ENCODE data around the gene MAP3K20.
"Not testable (repeated sequence)": the region's sequence is repeated elsewhere in the genome, so short reads cannot be mapped to it uniquely, and the experiment has no call there.

MAP3K20 gene

DNA sequence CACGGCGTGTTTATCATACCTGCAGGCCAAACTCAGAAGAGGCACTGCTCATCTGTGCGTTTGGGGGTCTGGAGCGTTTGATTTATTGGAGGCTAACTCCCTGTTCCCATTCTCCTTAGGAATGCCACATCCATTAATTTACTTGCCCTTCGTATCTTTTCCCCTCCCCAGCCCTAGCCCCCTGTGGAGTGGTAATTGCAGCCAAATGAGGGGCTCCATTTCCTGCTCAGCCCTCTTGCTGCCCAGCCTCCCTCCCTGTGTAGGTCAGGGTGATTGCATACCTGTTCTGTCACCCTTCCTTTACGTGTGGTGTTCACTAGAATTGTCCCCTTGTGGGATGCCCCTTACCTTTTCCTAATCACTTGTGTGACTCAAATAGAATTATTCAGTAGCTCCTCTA is 120.4 kb downstream of the MAP3K20 start:
- Histone ChIP-seq H3K36me3 (ENCODE audit: control insufficient read depth in 2 of 2, insufficient read depth in 2 of 2, low read length in 2 of 2) (no peaks in the 10 kb centered on the region), H3K4me3 (ENCODE audit: low read length in 2 of 2) (no peak overlapping the region), H3K9me3 (ENCODE audit: control insufficient read depth in 2 of 2, low read length in 2 of 2) (no peaks in the 10 kb centered on the region), H3K9ac (ENCODE audit: low read depth in 1 of 2, low read length in 2 of 2) (no peak overlapping the region), H3K27ac (ENCODE audit: low read depth in 2 of 2, low read length in 2 of 2) (no peak overlapping the region), H3K4me1 (ENCODE audit: control insufficient read depth in 2 of 2, insufficient read depth in 2 of 2, low read length in 2 of 2) (no peaks in the 10 kb centered on the region), H3K27me3 (ENCODE audit: control insufficient read depth in 2 of 2, insufficient read depth in 2 of 2, low read length in 2 of 2) (no peaks in the 10 kb centered on the region)

- H3K9ac ChIP-seq (ENCODE audit: low read depth in 1 of 2, low read length in 2 of 2), result no peak overlapping the region
- no peaks in the 10 kb centered on the region for H3K9me3 ChIP-seq (ENCODE audit: control insufficient read depth in 2 of 2, low read length in 2 of 2)
- no peak overlapping the region for H3K4me3 ChIP-seq (ENCODE audit: low read length in 2 of 2)
- H3K4me1 ChIP-seq (ENCODE audit: control insufficient read depth in 2 of 2, insufficient read depth in 2 of 2, low read length in 2 of 2), result no peaks in the 10 kb centered on the region
- no peaks in the 10 kb centered on the region for H3K27me3 ChIP-seq (ENCODE audit: control insufficient read depth in 2 of 2, insufficient read depth in 2 of 2, low read length in 2 of 2)
- H3K36me3 ChIP-seq (ENCODE audit: control insufficient read depth in 2 of 2, insufficient read depth in 2 of 2, low read length in 2 of 2), result no peaks in the 10 kb centered on the region
- no peak overlapping the region for H3K27ac ChIP-seq (ENCODE audit: low read depth in 2 of 2, low read length in 2 of 2)
These were observed 121.0 kb downstream of the MAP3K20 start for GRCh38 chr2:173196638-173197037.

DNA sequence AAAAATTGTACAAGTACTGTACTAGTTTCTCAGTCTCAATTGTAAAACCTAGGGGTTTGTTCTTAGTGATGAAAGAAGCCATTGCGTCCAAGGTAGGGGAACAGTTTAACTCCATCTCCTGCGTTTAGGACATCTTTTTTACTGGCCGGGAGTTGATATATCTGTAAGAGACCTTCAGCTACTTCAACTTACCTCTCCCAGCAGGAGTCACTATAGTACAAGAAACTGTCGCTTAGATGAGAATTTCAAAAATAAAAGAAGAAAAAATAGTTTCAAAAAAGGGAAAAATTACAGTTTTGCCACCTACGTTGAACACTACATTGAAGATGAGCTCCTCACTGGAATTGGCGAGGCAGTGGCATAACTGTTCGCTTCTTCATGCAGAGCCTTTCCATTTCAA is 122.7 kb downstream of the MAP3K20 start:
- Histone ChIP-seq H3K4me3 (ENCODE audit: low read length in 2 of 2) (no peak overlapping the region), H3K27me3 (ENCODE audit: control insufficient read depth in 2 of 2, insufficient read depth in 2 of 2, low read length in 2 of 2) (no peaks in the 10 kb centered on the region), H3K9ac (ENCODE audit: low read depth in 1 of 2, low read length in 2 of 2) (no peak overlapping the region), H3K27ac (ENCODE audit: low read depth in 2 of 2, low read length in 2 of 2) (no peak overlapping the region), H3K36me3 (ENCODE audit: control insufficient read depth in 2 of 2, insufficient read depth in 2 of 2, low read length in 2 of 2) (no peaks in the 10 kb centered on the region), H3K4me1 (ENCODE audit: control insufficient read depth in 2 of 2, insufficient read depth in 2 of 2, low read length in 2 of 2) (no peaks in the 10 kb centered on the region), H3K9me3 (ENCODE audit: control insufficient read depth in 2 of 2, low read length in 2 of 2) (no peaks in the 10 kb centered on the region)

GRCh38 chr2:173199294-173199693 is 123.6 kb downstream of the MAP3K20 start:
- no peak overlapping the region for H3K4me3 ChIP-seq (ENCODE audit: low read length in 2 of 2)
- H3K27me3 ChIP-seq (ENCODE audit: control insufficient read depth in 2 of 2, insufficient read depth in 2 of 2, low read length in 2 of 2), result no peaks in the 10 kb centered on the region
- H3K9ac ChIP-seq (ENCODE audit: low read depth in 1 of 2, low read length in 2 of 2), result no peak overlapping the region
- H3K4me1 ChIP-seq (ENCODE audit: control insufficient read depth in 2 of 2, insufficient read depth in 2 of 2, low read length in 2 of 2), result no peaks in the 10 kb centered on the region
- no peaks in the 10 kb centered on the region for H3K36me3 ChIP-seq (ENCODE audit: control insufficient read depth in 2 of 2, insufficient read depth in 2 of 2, low read length in 2 of 2)
- no peaks in the 10 kb centered on the region for H3K9me3 ChIP-seq (ENCODE audit: control insufficient read depth in 2 of 2, low read length in 2 of 2)
- no peak overlapping the region for H3K27ac ChIP-seq (ENCODE audit: low read depth in 2 of 2, low read length in 2 of 2)

GRCh38 chr2:173202570-173202969 is 126.9 kb downstream of the MAP3K20 start:
- H3K4me3 ChIP-seq (ENCODE audit: low read length in 2 of 2), result no peak overlapping the region
- no peaks in the 10 kb centered on the region for H3K36me3 ChIP-seq (ENCODE audit: control insufficient read depth in 2 of 2, insufficient read depth in 2 of 2, low read length in 2 of 2)
- no peaks in the 10 kb centered on the region for H3K27me3 ChIP-seq (ENCODE audit: control insufficient read depth in 2 of 2, insufficient read depth in 2 of 2, low read length in 2 of 2)
- H3K27ac ChIP-seq (ENCODE audit: low read depth in 2 of 2, low read length in 2 of 2), result no peak overlapping the region
- no peaks in the 10 kb centered on the region for H3K4me1 ChIP-seq (ENCODE audit: control insufficient read depth in 2 of 2, insufficient read depth in 2 of 2, low read length in 2 of 2)
- H3K9ac ChIP-seq (ENCODE audit: low read depth in 1 of 2, low read length in 2 of 2), result no peak overlapping the region
- no peaks in the 10 kb centered on the region for H3K9me3 ChIP-seq (ENCODE audit: control insufficient read depth in 2 of 2, low read length in 2 of 2)

DNA sequence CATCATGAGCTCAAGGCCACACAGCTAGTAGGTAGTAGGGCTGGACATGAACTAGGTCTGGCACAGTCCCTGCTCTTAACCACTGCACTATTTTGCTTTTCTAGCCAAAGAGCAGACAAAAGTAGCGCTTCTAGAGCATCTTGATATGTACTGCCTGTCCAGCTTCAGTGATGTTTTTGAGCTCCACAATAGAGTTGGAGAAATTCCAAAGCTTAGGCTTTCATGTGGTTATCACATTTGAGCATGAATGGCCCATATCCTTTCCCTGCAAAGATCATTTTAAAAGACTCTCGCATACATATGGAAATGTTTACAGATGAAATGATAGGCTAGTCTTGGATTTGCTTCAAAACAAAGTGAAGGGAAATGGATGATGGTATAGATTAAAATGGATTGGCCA is 128.7 kb downstream of the MAP3K20 start:
- no peaks in the 10 kb centered on the region for H3K27me3 ChIP-seq (ENCODE audit: control insufficient read depth in 2 of 2, insufficient read depth in 2 of 2, low read length in 2 of 2)
- no peak overlapping the region for H3K27ac ChIP-seq (ENCODE audit: low read depth in 2 of 2, low read length in 2 of 2)
- no peaks in the 10 kb centered on the region for H3K36me3 ChIP-seq (ENCODE audit: control insufficient read depth in 2 of 2, insufficient read depth in 2 of 2, low read length in 2 of 2)
- no peaks in the 10 kb centered on the region for H3K4me1 ChIP-seq (ENCODE audit: control insufficient read depth in 2 of 2, insufficient read depth in 2 of 2, low read length in 2 of 2)
- H3K9me3 ChIP-seq (ENCODE audit: control insufficient read depth in 2 of 2, low read length in 2 of 2), result no peaks in the 10 kb centered on the region
- H3K9ac ChIP-seq (ENCODE audit: low read depth in 1 of 2, low read length in 2 of 2), result no peak overlapping the region
- H3K4me3 ChIP-seq (ENCODE audit: low read length in 2 of 2), result no peak overlapping the region

DNA sequence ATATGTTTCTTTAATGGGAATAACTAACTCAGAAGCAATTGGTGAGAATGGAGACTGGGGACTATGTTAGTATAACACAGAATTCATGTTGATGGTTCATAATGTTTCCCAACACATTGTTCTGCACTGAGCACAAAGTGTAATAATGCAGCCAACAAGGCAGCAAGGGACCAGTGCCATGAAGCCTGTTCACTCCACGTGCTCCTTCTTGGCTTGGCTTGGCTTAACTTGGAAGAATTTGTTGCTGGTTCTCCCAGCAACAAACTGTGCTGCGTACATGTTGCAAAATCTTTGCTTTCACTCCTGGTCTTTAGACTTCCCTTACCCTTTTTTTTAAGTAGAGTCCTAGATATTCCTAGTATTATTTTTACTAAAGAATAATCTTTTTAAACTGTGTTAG is 129.7 kb downstream of the MAP3K20 start:
- Histone ChIP-seq H3K4me3 (ENCODE audit: low read length in 2 of 2) (no peak overlapping the region), H3K9ac (ENCODE audit: low read depth in 1 of 2, low read length in 2 of 2) (no peak overlapping the region), H3K9me3 (ENCODE audit: control insufficient read depth in 2 of 2, low read length in 2 of 2) (no peaks in the 10 kb centered on the region), H3K36me3 (ENCODE audit: control insufficient read depth in 2 of 2, insufficient read depth in 2 of 2, low read length in 2 of 2) (no peaks in the 10 kb centered on the region), H3K27me3 (ENCODE audit: control insufficient read depth in 2 of 2, insufficient read depth in 2 of 2, low read length in 2 of 2) (no peaks in the 10 kb centered on the region), H3K27ac (ENCODE audit: low read depth in 2 of 2, low read length in 2 of 2) (no peak overlapping the region), H3K4me1 (ENCODE audit: control insufficient read depth in 2 of 2, insufficient read depth in 2 of 2, low read length in 2 of 2) (no peaks in the 10 kb centered on the region)

DNA sequence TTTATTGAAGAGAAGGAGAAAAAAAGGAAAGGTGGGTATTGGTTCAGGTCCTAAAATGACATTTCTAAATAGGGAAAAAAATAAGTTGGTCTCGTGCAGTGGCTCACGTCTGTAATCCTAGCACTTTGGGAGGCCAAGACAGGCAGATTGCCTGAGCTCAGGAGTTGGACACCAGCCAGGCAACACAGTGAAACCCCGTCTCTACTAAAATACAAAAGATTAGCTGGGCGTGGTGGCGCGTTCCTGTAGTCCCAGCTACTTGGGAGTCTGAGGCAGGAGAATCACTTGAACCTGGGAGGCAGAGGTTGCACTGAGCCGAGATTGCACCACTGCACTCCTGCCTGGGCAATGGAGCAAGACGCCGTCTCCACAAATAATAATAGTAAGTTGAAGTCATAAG is 131.5 kb downstream of the MAP3K20 start:
- not testable (repeated sequence) for H3K27me3 ChIP-seq (ENCODE audit: control insufficient read depth in 2 of 2, insufficient read depth in 2 of 2, low read length in 2 of 2); H3K36me3 ChIP-seq (ENCODE audit: control insufficient read depth in 2 of 2, insufficient read depth in 2 of 2, low read length in 2 of 2); H3K4me1 ChIP-seq (ENCODE audit: control insufficient read depth in 2 of 2, insufficient read depth in 2 of 2, low read length in 2 of 2); H3K9ac ChIP-seq (ENCODE audit: low read depth in 1 of 2, low read length in 2 of 2); H3K27ac ChIP-seq (ENCODE audit: low read depth in 2 of 2, low read length in 2 of 2); H3K4me3 ChIP-seq (ENCODE audit: low read length in 2 of 2); H3K9me3 ChIP-seq (ENCODE audit: control insufficient read depth in 2 of 2, low read length in 2 of 2)

DNA sequence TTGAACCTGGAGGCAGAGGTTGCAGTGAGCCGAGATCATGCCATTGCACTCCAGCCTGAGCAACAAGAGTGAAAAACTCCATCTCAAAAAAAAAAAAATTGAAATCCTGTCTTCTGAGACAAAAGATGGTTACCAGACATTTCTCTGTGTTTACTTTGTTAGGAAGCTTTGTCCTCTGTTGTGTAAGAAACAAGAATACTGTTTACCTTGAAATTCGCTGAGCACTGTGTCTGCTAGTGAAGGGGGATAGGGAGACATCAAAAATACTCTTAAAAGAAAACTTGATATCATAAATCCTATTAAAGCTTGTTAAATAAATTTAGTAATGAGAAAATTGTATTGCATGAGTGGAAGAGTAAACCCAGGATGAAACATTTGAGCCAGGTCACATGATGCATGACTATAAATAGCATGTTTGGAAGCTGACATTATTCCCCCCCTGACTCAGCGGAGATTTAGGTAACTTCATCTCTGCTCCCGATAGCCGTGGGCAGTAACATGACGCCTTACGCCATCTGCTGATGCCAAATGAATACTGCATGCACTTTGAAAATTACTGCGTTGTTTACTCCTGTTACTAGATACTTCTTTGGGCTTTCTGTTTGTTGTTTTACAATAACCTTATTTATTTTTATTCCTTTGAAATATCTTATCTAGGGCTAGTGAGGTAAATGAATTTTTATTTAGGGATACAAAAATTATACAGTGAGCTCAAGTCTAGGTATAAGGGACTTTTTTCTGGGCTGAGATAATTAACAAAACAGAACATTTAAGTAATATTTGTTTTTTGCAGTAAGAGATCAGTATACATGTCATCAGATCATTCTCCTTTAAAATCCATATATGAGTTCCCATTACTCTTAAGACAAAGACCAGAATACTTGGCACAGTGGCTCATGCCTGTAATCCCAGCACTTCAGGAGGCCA is 134.9 kb downstream of the MAP3K20 start:
- no peaks in the 10 kb centered on the region for H3K9me3 ChIP-seq (ENCODE audit: control insufficient read depth in 2 of 2, low read length in 2 of 2)
- H3K4me1 ChIP-seq (ENCODE audit: control insufficient read depth in 2 of 2, insufficient read depth in 2 of 2, low read length in 2 of 2), result no peaks in the 10 kb centered on the region
- H3K9ac ChIP-seq (ENCODE audit: low read depth in 1 of 2, low read length in 2 of 2), result no peak overlapping the region
- H3K27ac ChIP-seq (ENCODE audit: low read depth in 2 of 2, low read length in 2 of 2), result no peak overlapping the region
- no peaks in the 10 kb centered on the region for H3K36me3 ChIP-seq (ENCODE audit: control insufficient read depth in 2 of 2, insufficient read depth in 2 of 2, low read length in 2 of 2)
- H3K4me3 ChIP-seq (ENCODE audit: low read length in 2 of 2), result no peak overlapping the region
- no peaks in the 10 kb centered on the region for H3K27me3 ChIP-seq (ENCODE audit: control insufficient read depth in 2 of 2, insufficient read depth in 2 of 2, low read length in 2 of 2)

DNA sequence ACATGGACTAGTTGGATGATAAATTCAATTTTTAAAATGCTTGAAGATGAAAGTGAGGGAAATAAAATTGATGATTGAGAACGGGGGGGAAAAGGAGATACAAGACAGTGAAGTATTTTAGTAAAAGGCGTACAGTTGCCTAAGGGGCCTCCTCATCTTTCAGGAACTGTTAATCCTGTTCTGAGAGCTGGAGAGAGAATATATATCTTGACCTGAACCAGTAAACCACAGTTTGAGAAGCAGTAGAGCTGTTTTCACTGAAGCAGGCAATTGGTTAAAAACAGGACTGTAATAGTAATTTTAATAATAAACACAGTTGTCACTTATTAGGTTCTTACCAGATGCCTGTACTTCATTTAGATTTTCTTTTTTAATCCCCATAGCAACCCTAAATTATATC is 137.5 kb downstream of the MAP3K20 start:
- Histone ChIP-seq H3K9ac (ENCODE audit: low read depth in 1 of 2, low read length in 2 of 2) (no peak overlapping the region), H3K27me3 (ENCODE audit: control insufficient read depth in 2 of 2, insufficient read depth in 2 of 2, low read length in 2 of 2) (no peaks in the 10 kb centered on the region), H3K4me1 (ENCODE audit: control insufficient read depth in 2 of 2, insufficient read depth in 2 of 2, low read length in 2 of 2) (no peaks in the 10 kb centered on the region), H3K27ac (ENCODE audit: low read depth in 2 of 2, low read length in 2 of 2) (no peak overlapping the region), H3K4me3 (ENCODE audit: low read length in 2 of 2) (no peak overlapping the region), H3K9me3 (ENCODE audit: control insufficient read depth in 2 of 2, low read length in 2 of 2) (no peaks in the 10 kb centered on the region), H3K36me3 (ENCODE audit: control insufficient read depth in 2 of 2, insufficient read depth in 2 of 2, low read length in 2 of 2) (no peaks in the 10 kb centered on the region)
